Neural cell (in vitro differentiated cells): Measurements from ENCODE around the gene RASGRP3.

Experiments
- CTCF ChIP-seq: fragments of 450-650 bp; IDR thresholded peaks from 2 replicates; pipeline ENCODE4 v1.5.1; 2014; ENCODE audit warnings: antibody characterized with exemption, mild to moderate bottlenecking, moderate library complexity; ENCODE audit not compliant: poor library complexity, severe bottlenecking
- EP300 ChIP-seq: fragments of 450-650 bp; conservative IDR thresholded peaks from 2 replicates; pipeline ENCODE4 v1.6.1; 2014; ENCODE audit warnings: antibody characterized with exemption, mild to moderate bottlenecking, moderate library complexity; ENCODE audit not compliant: poor library complexity, severe bottlenecking
- EZH2 ChIP-seq: fragments of 200-600, 300-800 bp; shearing (Covaris generic), sonication (generic); IDR thresholded peaks from 2 replicates; pipeline ENCODE4 v1.6.1; 2014; ENCODE audit warnings: antibody characterized with exemption, low read length, borderline replicate concordance, mild to moderate bottlenecking; ENCODE audit not compliant: insufficient read depth, poor library complexity, severe bottlenecking
- POLR2AphosphoS5 ChIP-seq: IDR thresholded peaks from 2 replicates; pipeline ENCODE4 v1.6.1; 2012
- SMC3 ChIP-seq: fragments of 450-650 bp; conservative IDR thresholded peaks from 2 replicates; pipeline ENCODE4 v1.6.1; 2014; ENCODE audit warnings: antibody characterized with exemption, mild to moderate bottlenecking, moderate library complexity; ENCODE audit not compliant: poor library complexity
- TF ChIP-seq, protein P1 (sequence below): IDR thresholded peaks from 2 replicates; pipeline ENCODE4 v1.6.1; 2012; ENCODE audit warnings: borderline replicate concordance

- TF ChIP-seq CTCF: no peak
- TF ChIP-seq EP300: no peak
- TF ChIP-seq EZH2: no peak
- TF ChIP-seq POLR2AphosphoS5: no peak
- TF ChIP-seq SMC3: no peak
- TF ChIP-seq, protein P1, sequence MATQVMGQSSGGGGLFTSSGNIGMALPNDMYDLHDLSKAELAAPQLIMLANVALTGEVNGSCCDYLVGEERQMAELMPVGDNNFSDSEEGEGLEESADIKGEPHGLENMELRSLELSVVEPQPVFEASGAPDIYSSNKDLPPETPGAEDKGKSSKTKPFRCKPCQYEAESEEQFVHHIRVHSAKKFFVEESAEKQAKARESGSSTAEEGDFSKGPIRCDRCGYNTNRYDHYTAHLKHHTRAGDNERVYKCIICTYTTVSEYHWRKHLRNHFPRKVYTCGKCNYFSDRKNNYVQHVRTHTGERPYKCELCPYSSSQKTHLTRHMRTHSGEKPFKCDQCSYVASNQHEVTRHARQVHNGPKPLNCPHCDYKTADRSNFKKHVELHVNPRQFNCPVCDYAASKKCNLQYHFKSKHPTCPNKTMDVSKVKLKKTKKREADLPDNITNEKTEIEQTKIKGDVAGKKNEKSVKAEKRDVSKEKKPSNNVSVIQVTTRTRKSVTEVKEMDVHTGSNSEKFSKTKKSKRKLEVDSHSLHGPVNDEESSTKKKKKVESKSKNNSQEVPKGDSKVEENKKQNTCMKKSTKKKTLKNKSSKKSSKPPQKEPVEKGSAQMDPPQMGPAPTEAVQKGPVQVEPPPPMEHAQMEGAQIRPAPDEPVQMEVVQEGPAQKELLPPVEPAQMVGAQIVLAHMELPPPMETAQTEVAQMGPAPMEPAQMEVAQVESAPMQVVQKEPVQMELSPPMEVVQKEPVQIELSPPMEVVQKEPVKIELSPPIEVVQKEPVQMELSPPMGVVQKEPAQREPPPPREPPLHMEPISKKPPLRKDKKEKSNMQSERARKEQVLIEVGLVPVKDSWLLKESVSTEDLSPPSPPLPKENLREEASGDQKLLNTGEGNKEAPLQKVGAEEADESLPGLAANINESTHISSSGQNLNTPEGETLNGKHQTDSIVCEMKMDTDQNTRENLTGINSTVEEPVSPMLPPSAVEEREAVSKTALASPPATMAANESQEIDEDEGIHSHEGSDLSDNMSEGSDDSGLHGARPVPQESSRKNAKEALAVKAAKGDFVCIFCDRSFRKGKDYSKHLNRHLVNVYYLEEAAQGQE: no peak
Observed at GRCh38 chr2:33495683-33496082, 19.2 kb downstream of the RASGRP3 start.
